ENCODE results near the gene AXL.
"Not testable (repeated sequence)": the region's sequence is repeated elsewhere in the genome, so short reads cannot be mapped to it uniquely, and the experiment has no call there.

The AXL gene

DNA sequence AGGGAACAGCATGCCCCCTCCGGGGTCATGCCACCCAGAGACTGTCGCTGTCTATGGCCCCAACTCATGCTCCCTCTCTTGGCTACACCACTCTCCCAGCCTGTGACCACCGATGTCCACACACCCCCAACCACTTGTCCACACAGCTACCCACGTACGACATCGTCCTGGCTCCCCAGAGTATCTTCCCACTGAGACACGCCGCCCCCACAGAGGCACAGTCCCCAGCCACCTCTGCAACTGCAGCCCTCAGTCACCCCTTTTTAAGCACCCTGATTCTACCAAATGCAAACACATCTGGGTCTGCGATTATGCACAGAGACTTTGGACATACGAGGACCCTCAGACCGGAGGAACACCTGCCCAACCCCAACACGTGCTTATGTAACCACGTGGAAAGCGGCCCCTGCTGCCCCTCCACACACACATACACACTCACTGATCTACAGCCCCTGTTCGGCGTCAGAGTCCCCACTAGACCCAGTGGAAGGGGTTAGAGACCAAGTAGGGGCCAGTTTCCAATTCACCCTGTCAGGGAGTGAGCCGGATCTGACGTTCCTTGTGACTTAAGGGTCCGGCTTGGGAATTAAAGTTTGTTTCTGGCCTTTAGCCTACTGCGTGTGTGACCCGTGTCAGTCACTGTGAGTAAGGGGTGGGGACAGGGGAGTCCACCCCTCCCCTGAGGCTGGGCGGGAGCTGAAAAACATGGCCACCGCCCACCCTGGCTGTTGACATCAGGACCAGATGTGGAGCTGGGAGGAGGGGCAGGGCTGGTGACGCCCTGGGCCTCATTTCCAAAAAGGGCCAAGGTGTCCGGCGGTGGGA is 11.9 kb upstream of the AXL start:
- no peak for DNase-seq (ENCODE audit: low read depth)

DNA sequence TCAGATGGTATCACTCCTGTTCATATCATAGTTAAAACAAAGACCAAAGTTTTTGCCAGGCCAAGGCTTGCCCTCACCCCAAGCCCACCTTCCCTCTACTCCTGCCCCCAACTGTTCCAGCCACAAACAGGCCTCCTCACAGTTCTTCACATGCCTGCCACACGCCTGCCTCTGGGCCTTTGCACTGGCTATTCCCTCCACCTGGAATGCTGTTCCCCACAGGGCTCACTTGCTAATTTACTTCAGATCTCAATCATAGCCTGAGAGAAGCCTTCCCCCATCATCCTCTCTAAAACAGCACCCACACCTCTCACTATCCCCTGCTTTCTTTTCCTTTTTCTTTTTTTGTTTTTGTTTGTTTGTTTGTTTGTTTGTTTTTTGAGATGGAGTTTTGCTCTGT is 4.9 kb upstream of the AXL start:
- no peak for DNase-seq (ENCODE audit: low read depth)

DNA sequence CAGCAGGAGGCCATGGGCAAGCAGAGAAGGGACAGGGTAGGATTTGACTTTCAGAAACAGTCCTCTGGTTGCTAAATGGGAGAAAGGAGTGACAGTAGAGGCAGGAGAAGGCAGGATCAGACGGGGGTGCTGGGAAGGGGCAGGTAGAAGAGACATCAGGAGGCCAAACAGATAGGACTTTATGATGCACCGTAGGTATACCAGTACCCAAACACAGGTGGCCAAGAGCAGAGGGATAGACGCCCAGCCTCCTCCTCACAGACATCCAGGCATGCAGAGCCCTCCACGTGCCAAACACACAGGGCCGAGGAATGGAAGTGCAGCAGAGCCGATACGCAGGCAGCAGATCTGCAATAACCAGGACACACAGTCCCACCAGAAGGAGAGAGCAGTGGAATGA is 1.3 kb upstream of the AXL start:
- no peak for DNase-seq (ENCODE audit: low read depth)

DNA sequence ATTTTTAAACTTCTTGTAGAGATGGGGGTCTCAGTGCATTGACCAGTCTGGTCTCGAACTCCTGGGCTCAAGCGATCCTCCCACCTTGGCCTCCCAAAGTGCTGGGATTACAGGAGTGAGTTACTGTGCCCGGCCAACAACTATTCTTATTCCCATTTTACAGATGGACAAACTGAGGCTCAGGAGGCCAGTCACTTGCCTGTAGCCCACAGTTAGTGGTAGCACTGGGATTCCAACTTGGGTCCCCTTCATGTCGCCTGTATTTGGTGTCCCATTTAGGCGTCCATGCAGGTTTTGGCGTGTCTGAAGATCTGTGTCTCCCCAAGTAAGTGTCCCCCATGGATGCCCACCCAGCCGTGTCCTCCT is 791 bp upstream of the AXL start:
- no peak for DNase-seq (ENCODE audit: low read depth)

DNA sequence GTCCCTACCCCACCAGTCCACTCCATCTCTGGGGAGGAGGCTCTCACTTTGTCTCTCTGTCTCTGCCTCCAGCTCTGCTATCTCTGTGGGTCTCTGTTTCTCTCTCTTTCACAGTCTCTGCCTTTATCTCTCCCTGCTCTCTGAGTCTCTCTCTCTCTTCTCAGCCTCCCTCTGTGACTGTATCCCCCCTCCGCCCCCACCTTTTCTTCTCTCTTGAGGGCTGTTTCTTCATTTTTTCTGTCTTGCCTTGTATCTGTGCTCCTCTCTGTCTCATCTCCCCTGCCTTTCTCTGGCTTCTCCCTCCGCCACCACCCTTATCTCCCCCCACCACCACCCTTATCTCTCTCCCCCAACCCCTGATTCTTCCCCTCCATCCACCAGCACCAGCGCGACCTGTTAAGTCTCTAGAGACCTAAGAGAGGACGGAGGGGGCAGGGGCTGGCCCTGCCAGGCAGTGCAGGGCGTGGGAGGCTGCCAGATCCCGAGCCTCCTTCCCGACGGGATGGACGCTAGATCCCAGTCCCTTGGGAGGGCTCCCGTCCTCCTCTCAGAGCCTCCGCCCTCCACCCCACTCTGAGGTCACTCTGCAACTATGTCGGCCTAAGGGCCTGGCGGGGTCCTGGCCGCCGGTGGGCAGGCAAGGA is 1.0 kb downstream of the AXL start:
- no peak for DNase-seq (ENCODE audit: low read depth)

DNA sequence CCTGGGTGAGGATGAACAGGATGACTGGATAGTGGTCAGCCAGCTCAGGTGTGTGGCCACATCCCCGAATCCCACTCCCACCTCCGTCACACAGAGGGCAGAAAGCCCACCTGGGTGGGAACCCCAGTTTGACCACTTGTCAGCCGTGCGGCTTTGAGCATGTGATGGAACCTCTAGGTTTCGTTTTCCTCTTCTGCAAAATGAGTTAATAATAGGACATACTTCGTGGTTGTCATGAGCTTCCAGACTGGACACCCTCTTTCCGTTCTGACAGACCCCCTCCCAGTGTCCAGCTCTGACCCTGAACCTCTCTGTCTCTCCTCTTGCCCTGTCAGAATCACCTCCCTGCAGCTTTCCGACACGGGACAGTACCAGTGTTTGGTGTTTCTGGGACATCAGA is 1.8 kb downstream of the AXL start:
- DNase-seq (ENCODE audit: low read depth) = no peak

DNA sequence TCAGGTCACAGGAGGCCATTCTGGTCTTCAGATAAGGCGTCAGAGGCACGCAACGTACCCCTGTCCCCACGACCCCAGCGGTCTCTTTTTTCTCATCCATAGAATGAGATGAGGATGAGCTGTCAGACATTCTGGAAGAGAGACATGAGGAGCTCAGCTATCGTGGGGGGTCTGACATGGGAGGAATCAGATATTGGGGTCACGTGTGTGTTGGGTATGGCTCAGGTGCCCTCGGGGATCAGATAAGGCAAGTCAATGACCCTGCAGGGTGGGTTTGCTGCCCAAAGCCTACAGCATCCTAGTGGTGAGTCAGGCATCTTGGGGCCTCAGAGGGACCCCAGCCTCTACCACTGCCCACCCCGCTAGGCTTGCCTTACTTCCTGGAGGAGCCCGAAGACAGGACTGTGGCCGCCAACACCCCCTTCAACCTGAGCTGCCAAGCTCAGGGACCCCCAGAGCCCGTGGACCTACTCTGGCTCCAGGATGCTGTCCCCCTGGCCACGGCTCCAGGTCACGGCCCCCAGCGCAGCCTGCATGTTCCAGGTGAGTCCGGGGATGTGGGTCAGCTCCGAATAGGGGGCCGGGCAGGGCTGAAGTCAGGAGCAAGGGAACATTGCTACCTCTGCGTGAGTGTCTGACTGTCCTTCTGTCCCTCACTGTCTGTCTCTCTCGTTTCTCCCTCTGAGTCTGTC is 2.6 kb downstream of the AXL start:
- DNase-seq (ENCODE audit: low read depth) = no peak

DNA sequence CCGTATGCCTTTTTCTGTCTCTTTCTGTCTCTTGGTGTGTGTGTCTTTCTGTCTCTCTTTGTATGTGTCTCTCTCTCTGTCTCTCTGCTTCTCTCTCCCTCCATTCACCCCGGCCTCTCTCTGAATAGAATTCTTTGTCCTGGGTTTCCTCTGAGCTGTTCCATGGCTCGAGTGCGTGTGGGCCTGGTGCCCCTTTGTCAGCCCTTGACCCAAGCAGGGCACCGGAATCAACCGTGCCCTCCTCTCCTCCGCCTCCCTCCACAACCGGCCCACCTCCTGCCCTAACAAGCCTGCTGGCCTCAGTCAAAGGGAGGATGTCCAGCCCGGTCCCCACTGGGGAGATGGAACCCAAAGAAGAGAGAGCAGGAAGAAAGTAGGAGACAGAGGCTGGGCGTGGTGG is 3.2 kb downstream of the AXL start:
- no peak for DNase-seq (ENCODE audit: low read depth)

DNA sequence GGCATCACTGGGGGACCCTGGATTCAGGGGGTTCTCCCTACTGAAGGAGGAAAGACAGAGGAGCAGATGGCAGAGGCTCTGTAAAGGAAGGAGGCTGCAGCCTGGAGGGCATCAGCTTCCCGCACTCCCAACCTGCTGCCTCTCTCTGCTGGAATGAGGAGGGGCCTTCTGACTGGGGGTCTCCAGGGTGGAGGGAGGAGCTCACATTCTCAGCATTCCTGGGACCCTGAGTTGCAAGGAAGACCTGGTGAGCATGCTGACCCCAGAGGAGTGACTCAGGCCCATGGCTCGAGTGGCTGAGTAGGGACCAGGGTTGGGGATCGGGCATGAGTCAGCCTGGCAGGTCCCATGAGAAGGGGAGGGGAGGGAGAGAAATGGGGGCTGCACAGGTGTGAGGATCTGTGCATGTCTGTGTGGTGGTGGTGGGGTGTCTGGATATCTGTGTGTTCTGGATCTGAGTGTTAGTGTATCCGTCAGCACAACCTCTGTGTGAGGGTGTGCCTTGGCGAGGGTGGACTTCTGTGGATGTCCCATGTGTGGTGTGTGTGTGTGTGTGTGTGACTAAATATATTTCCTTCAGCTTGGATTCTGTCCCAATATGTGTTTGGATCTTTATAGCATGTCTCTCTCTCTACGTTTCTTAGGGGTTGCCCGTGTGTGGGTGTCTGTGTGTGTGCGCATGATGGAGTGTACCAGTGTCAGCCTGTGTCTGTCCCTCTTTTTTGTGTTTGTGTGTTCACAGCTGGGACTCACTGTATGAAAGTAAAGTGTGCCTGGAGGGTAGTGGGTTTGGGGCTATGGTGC is 4.6 kb downstream of the AXL start:
- peak; percentile 75 for DNase-seq (ENCODE audit: low read depth)

DNA sequence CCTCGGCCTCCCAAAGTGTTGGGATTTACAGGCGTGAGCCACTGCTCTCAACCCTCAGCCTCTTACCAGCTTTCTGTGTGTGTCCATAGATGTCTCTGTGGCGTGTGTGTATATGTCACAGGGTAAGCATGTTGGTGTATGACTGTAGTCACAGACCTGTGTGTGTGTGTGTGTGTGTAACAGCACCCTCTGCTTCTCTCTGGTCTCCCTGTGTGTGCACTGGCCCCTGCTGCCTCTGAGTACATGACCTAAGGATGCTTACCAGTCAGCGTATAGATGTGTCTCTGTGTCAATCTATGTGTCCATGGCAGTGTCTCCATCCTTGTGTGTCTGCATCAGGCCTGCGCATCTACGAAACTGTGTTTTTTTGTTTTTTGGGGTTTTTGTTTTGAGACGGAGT is 5.6 kb downstream of the AXL start:
- no peak for DNase-seq (ENCODE audit: low read depth)

DNA sequence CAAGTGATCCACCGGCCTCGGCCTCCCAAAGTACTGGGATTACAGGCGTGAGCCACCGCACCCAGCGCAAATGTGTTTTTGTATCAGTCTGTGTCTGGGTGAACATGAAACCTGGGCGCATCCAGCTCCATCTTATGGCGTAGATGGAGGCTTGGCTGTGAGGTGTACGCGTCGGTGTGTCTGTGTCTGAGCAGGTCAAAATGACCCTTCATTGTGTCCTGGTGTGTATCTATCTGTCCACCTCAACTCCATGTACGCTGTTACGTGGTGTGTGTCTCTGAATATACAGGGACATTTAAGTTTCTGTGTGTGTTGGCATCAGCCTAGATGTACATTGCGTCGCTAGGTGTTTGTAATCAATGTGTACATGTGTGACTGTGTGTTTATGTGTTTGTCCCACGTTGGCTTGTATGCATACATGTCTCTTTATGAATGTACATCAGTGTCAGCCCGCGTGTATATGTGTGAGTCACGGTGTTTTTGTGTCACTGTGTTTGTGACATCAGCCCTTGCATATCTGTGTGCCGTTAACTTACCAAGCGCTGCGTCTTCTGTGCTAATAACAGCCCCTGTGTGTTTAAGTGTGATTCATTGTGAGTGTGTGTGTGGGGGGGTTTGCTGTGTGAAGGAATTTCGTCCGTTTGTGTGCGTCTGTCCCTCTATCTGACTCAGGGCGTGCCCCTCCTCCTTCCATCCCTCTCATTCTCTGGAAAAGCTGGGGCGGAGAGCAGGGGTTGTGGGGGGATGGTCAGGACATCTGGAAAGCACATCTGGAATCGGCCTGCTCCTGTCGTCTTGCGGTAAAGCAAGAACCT is 6.4 kb downstream of the AXL start:
- peak; percentile 98 for DNase-seq (ENCODE audit: low read depth)

DNA sequence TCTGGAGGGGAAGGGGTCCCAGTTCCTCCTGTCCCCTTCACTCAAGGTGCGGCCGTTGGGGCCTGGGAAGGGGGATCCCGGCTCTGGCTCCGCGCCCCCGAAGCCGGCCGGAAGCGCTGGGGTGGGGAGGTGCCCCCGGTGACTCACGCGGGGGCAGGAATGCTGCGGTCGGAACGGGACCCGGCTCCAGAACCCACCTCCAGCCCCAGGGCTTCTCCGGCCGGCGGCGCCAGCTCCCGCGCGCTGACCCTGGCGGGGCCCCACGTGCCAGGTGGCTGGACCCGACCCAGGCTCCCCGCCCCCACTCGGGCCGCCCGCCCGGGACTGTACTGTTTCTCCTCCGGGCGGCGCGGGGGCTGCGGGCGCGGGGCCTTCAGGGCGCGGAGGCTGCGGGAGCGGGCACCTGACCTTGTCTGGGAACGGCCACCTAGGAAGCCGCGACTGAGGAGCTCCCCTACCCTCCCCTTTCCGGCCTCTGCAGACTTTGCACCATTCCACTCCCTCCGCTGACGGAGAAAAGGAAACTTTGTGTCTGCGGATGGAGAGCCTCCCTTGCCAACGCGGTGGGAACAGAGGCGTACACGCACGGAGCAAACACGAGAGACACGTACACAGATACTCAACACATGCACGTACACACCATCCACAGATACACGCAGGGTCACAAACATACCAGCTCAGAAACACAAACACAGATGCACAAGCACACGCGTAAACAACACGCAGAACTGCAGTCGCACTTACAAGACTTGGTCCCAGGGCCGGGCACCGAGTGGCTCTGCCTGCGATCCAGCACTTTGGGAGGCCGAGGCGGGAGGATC is 7.2 kb downstream of the AXL start:
- DNase-seq (ENCODE audit: low read depth) = peak; percentile 52

DNA sequence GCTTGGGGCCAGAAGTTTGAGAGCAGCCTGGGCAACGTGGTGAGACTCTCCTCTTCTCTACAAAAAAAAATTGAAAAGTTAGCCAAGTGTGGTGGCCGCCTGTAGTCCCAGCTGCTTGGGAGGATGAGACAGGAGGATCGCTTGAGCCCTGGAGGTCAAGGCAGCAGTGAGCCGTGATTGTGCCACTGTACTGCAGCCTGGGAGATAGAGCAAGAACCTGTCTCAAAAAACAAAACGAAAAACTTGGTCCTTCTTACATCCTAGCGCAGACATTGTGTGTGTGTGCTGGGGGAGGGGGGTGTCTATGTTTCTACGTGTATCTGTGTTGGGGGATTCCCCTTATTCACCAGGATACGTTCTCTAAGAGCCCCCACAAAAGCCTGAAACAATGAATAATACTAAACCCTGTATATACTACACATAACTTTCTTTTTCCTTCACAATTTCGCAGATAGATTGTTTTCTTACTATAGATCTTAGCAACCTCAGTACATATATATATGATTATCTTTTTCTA is 7.9 kb downstream of the AXL start:
- no peak for DNase-seq (ENCODE audit: low read depth)

DNA sequence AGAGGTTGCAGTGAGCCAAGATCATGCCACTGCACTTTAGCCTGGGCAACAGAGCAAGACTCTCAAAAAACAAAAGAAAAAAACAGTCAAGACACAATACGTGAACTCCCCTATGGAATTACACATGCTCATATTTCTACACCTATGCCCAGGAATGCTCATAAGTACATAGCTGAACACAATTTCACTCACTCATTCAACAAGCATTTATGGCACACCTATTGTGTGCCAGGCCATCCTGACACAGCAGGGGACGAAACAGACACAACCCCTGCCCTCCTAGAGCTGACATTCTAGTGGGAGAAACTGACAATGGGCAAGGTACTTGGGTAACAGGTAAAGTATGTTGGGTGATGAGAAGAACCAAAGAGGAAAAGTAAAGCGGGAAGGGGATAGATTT is 9.5 kb downstream of the AXL start:
- DNase-seq (ENCODE audit: low read depth) = no peak

DNA sequence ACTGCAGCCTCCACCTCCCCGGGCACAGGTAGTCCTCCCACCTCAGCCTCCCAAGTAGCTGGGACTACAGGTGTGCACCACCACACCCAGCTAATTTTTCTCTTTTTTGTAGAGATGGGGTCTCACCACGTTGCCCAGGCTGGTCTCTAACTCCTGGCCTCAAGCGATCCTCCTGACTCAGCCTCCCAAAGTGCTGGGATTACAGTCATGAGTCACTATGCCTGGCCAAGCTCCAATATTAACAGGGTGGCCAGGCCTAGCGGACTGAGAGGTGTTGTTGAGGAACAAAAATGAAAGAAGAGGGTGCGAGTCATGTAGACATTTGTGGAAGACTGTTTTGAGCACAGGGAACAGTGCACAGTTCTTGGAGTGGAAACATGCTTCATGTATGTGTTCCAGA is 10.3 kb downstream of the AXL start:
- not testable (repeated sequence) for DNase-seq (ENCODE audit: low read depth)

DNA sequence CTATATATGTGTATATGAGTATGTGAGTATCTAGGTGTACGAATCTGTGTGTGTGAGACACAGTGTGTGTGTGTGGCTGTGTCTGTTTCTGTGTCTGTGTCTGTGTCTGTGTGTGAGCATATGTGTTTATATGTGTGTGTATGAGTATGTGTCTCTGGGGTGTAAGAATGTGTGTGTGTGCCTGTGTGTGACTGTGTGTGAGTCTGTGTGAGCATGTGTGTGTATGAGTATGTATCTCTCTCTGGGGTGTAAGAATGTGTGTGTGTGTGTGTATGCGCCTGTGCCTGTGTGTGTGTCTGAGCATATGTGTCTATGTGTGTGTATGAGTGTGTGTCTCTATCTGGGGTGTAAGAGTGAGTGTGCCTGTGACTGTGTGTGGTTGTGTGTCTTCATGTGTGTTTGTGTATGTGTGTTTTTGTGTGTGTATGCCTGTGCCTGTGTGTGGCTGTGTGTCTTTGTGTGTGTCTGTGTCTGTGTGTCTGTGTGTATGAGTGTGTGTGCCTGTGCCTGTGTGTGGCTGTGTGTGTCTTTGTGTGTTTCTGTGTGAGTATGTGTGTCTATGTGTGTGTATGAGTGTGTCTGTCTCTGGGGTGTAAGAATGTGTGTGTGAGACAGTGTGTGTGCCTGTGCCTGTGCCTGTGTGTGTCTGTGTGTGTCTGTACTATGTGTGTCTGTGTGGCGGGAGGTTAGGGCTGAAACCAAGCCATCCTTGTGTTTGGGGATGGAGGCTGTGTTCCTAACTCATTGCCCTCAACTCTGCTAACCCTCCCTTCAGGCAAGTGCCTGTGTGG is 11.2 kb downstream of the AXL start:
- no peak for DNase-seq (ENCODE audit: low read depth)

DNA sequence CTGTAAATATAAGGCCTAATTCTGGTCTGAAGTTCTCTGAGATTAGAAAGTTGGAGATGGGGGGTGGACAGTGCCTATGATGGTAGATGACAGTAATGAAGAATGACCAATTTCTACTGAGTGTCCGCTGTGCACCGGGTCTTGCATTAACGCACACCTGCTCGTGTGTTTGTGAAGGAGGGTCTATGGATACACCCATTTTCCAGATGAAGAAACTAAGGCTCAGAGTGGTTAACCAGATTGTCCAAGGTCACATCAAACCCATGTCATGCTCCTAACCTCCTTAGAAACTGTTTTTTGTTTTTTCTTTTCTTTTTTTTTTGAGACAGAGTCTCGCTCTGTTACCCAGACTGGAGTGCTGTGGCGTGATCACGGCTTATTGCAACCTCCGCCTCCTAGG is 13.7 kb downstream of the AXL start:
- no peak for DNase-seq (ENCODE audit: low read depth)

DNA sequence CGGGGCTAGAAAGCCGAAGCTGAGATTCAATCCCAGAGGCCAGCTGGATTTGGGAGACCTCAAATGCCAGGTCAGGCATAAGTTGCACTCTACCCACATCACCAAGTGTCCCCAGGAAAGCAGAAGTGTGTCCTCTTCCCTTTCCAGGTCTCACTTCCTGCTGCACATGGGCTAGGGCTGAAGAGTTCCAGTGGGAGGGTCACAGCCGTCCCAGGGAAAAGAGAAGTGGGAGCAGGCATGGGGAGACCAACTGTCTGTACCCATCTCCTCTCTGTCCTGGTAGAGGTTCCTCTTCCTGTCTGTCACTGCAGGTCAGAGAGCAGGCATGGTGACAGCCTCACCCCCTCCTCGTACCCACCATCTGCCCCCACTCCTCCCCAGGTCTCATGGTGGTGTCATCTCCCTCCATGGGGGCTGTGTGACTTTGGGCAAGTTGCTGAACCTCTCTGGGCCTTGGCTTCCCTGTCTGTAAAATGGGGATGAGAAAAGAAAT is 14.8 kb downstream of the AXL start:
- no peak for DNase-seq (ENCODE audit: low read depth)

DNA sequence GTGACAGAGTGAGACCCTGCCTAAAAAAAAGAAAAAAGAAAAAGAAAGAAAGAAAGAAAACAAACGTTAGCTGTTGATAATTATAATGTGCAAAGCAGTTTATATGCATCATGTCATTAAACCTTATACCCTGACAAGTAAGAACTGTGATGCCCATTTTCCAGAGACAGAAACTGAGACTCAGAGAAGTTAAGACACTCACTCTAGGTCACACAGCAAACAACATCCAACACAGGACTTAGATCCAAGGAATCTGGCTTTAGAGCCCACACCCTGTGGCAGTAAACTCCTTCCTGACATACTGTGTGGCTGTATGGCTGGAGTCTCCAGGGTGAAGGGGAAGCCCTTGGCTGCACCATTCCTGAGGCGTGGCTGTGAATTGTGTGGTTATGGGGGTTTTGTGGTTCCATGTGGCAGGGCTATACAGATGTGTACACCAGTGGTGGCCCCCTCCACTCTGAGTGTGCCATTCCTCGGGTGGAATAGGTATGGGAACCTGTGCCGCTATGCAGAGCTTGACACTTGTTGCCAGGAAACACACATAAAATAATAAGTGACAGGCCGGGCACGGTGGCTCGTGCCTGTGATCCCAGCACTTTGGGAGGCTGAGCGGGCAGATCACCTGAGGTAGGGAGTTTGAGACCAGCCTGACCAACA is 15.6 kb downstream of the AXL start:
- no peak for DNase-seq (ENCODE audit: low read depth)

All from non-pigmented ciliary epithelial cell (primary cell).